H1 (cell line): Measurements from ENCODE around the gene MBP. TPM values are rescaled to one million over a fixed set of nuclear protein-coding genes. Genes with fewer than 3 reads are reported as not detected.

Experiments used
- CTCF ChIA-PET: fragments of 300-600 bp; sonication (Branson Sonifier 250); formaldehyde crosslinking; loops from one replicate; lab custom pipeline; 2021; ENCODE audit not compliant: partially characterized antibody; lab: Charles Lee
- POLR2A ChIA-PET: fragments of 300-600 bp; sonication (Branson Sonifier 250); formaldehyde crosslinking; loops from one replicate; lab custom pipeline; 2021; ENCODE audit warnings: inconsistent platforms; ENCODE audit not compliant: partially characterized antibody; lab: Charles Lee
- DNase-seq, 2 experiments: peaks; one replicate each; pipeline versions ENCODE4 v3.0.0 to v3.0.0-alpha.2; 2010 to 2022; ENCODE audit warnings: low spot score in 2 of 2, low read depth in 1 of 2, mixed read lengths in 1 of 2
- FAIRE-seq: peaks from 2 replicates; lab custom pipeline; 2011; peaks lifted over from hg19 to GRCh38; lab: Jason Lieb, UNC
- H2AFZ ChIP-seq: 2 replicates; pipeline ENCODE4 v1.8.1; 2012; ENCODE audit warnings: low read length, inconsistent platforms
- H2AK5ac ChIP-seq: 2 replicates; pipeline ENCODE4 v1.6.1; 2013; ENCODE audit warnings: low read depth, low read length
- H2BK120ac ChIP-seq: replicated peaks from 2 replicates; pipeline ENCODE3; 2013; ENCODE audit warnings: low read depth, low read length, inconsistent platforms
- H2BK12ac ChIP-seq: 2 replicates; pipeline ENCODE4 v1.6.1; 2013; ENCODE audit warnings: low read depth, low read length
- H2BK15ac ChIP-seq: 2 replicates; pipeline ENCODE4 v1.6.1; 2013; ENCODE audit warnings: low read length
- H2BK20ac ChIP-seq: 2 replicates; pipeline ENCODE4 v1.6.1; 2013; ENCODE audit warnings: low read length
- H2BK5ac ChIP-seq: 2 replicates; pipeline ENCODE4 v1.6.1; 2013; ENCODE audit warnings: low read depth, low read length
- H3K14ac ChIP-seq: 2 replicates; pipeline ENCODE4 v1.6.1; 2013; ENCODE audit warnings: inconsistent platforms; ENCODE audit not compliant: insufficient read length
- H3K18ac ChIP-seq: 2 replicates; pipeline ENCODE4 v1.6.1; 2013; ENCODE audit warnings: low read length; ENCODE audit errors: extremely low read depth
- H3K23ac ChIP-seq: 2 replicates; pipeline ENCODE4 v1.6.1; 2013; ENCODE audit warnings: inconsistent platforms; ENCODE audit not compliant: insufficient read length
- H3K23me2 ChIP-seq: 2 replicates; pipeline ENCODE4 v1.6.1; 2013; ENCODE audit warnings: low read depth, low read length
- H3K27ac ChIP-seq: 2 replicates; pipeline ENCODE4 v1.6.1; 2011; ENCODE audit warnings: low read depth, low read length, inconsistent platforms
- H3K27me3 ChIP-seq, 4 experiments: replicated peaks in 1 of 4; 1 replicate in 1 of 4; 2 replicates in 3 of 4; pipeline versions ENCODE4 v1.6.1 to v1.8.1; 2011 to 2013; ENCODE audit warnings: low read length in 3 of 4, mild to moderate bottlenecking in 3 of 4, inconsistent platforms in 2 of 4, mixed read lengths in 2 of 4, moderate library complexity in 1 of 4; ENCODE audit not compliant: control insufficient read depth in 3 of 4, insufficient read depth in 3 of 4; ENCODE audit errors: extremely low read depth in 1 of 4
- H3K36me3 ChIP-seq, 4 experiments: 2 replicates each; pipeline versions ENCODE4 v1.6.1 to v1.8.1; 2011 to 2013; ENCODE audit warnings: mild to moderate bottlenecking in 4 of 4, low read length in 3 of 4, moderate library complexity in 2 of 4, control low read depth in 1 of 4, inconsistent platforms in 1 of 4; ENCODE audit not compliant: insufficient read depth in 4 of 4, control insufficient read depth in 2 of 4
- H3K4ac ChIP-seq: replicated peaks from 2 replicates; pipeline ENCODE3; 2013; ENCODE audit warnings: low read length, low read depth, mixed read lengths, inconsistent platforms; ENCODE audit not compliant: insufficient read length
- H3K4me1 ChIP-seq, 4 experiments: replicated peaks in 1 of 4; 1 replicate in 1 of 4; 2 replicates in 3 of 4; pipeline versions ENCODE4 v1.6.1 to v1.8.1; 2011 to 2013; ENCODE audit warnings: low read length in 3 of 4, inconsistent platforms in 2 of 4, mixed read lengths in 1 of 4; ENCODE audit not compliant: insufficient read depth in 4 of 4, control insufficient read depth in 3 of 4
- H3K4me2 ChIP-seq, 2 experiments: 2 replicates each; pipeline versions ENCODE4 v1.6.1 to v1.8.1; 2011 to 2013; ENCODE audit warnings: low read depth in 2 of 2, low read length in 2 of 2, control low read depth in 1 of 2, inconsistent platforms in 1 of 2, mild to moderate bottlenecking in 1 of 2; ENCODE audit not compliant: insufficient read depth in 1 of 2
- H3K4me3 ChIP-seq, 4 experiments: fragments of 200-600, 300-600 bp in 1 of 4; sonication (generic), shearing (Covaris generic), sonication (Bioruptor Twin) in 1 of 4; 2 replicates each; pipeline versions ENCODE4 v1.5.1 to v1.8.1; 2011 to 2016; ENCODE audit warnings: low read length in 4 of 4, low read depth in 3 of 4, control low read depth in 2 of 4, inconsistent platforms in 2 of 4, mild to moderate bottlenecking in 2 of 4, mixed read lengths in 1 of 4, moderate library complexity in 1 of 4; ENCODE audit not compliant: insufficient read depth in 2 of 4; ENCODE audit errors: extremely low read depth in 1 of 4
- H3K56ac ChIP-seq: replicated peaks from 2 replicates; pipeline ENCODE3; 2013; ENCODE audit warnings: low read depth, mild to moderate bottlenecking, mixed read lengths, low read length, inconsistent platforms; ENCODE audit not compliant: insufficient read length
- H3K79me1 ChIP-seq: 2 replicates; pipeline ENCODE4 v1.6.1; 2013; ENCODE audit warnings: low read depth, low read length, control low read depth
- H3K79me2 ChIP-seq, 2 experiments: 2 replicates each; pipeline versions ENCODE4 v1.6.1 to v1.8.1; 2012 to 2013; ENCODE audit warnings: low read length in 2 of 2, mild to moderate bottlenecking in 2 of 2, inconsistent platforms in 1 of 2; ENCODE audit not compliant: insufficient read depth in 2 of 2, control insufficient read depth in 1 of 2
- H3K9ac ChIP-seq, 4 experiments: replicated peaks in 1 of 4; 1 replicate in 1 of 4; 2 replicates in 3 of 4; pipeline versions ENCODE4 v1.6.1 to v1.8.1; 2011 to 2013; ENCODE audit warnings: low read depth in 3 of 4, low read length in 3 of 4, control low read depth in 2 of 4, mild to moderate bottlenecking in 2 of 4, moderate library complexity in 2 of 4, inconsistent platforms in 1 of 4; ENCODE audit errors: extremely low read depth in 1 of 4
- H3K9me3 ChIP-seq, 2 experiments: 2 replicates each; pipeline versions ENCODE4 v1.6.1 to v1.8.1; 2012 to 2013; ENCODE audit warnings: mild to moderate bottlenecking in 2 of 2, moderate library complexity in 2 of 2, control low read depth in 1 of 2, inconsistent platforms in 1 of 2, low read depth in 1 of 2, low read length in 1 of 2, mixed read lengths in 1 of 2; ENCODE audit not compliant: insufficient read depth in 2 of 2
- H4K20me1 ChIP-seq, 2 experiments: replicated peaks in 1 of 2; 2 replicates each; pipeline versions ENCODE3 to v1.8.1; 2011 to 2013; ENCODE audit warnings: inconsistent platforms in 2 of 2, low read length in 2 of 2, mild to moderate bottlenecking in 1 of 2; ENCODE audit not compliant: insufficient read depth in 2 of 2, control insufficient read depth in 1 of 2
- H4K5ac ChIP-seq: 2 replicates; pipeline ENCODE4 v1.6.1; 2013; ENCODE audit warnings: low read length, low read depth, mixed read lengths, inconsistent platforms; ENCODE audit not compliant: insufficient read length
- H4K8ac ChIP-seq: 2 replicates; pipeline ENCODE4 v1.8.0; 2013; ENCODE audit warnings: mild to moderate bottlenecking, moderate library complexity, low read length, inconsistent platforms; ENCODE audit not compliant: insufficient read depth; ENCODE audit errors: extremely low read depth
- H4K91ac ChIP-seq: replicated peaks from 2 replicates; pipeline ENCODE3; 2013; ENCODE audit warnings: low read length, mixed read lengths, inconsistent platforms; ENCODE audit not compliant: insufficient read length
- BCL11A ChIP-seq, 2 experiments: IDR thresholded peaks; one replicate each; pipeline ENCODE4 v1.6.1; 2011; ENCODE audit warnings: low read depth in 2 of 2, low read length in 2 of 2, mild to moderate bottlenecking in 2 of 2
- CBX5 ChIP-seq: fragments of 300-800, 300-1000 bp; sonication (generic); IDR thresholded peaks from 2 replicates; pipeline ENCODE4 v1.7.1; 2016; ENCODE audit warnings: antibody characterized with exemption, low read length, low read depth
- CEBPB ChIP-seq: IDR thresholded peaks from 2 replicates; pipeline ENCODE4 v1.6.1; 2012; ENCODE audit warnings: low read depth, low read length
- EP300 ChIP-seq, 2 experiments: IDR thresholded peaks; 1 replicate in 1 of 2; 2 replicates in 1 of 2; pipeline ENCODE4 v1.6.1; 2011 to 2012; ENCODE audit warnings: low read depth in 2 of 2, low read length in 2 of 2, mild to moderate bottlenecking in 2 of 2, borderline replicate concordance in 1 of 2, inconsistent platforms in 1 of 2, moderate library complexity in 1 of 2
- POLR2A ChIP-seq, 2 experiments: IDR thresholded peaks; 1 replicate in 1 of 2; 2 replicates in 1 of 2; pipeline ENCODE4 v1.6.1; 2011; ENCODE audit warnings: low read depth in 2 of 2, low read length in 2 of 2, mild to moderate bottlenecking in 2 of 2; ENCODE audit errors: control extremely low read depth in 1 of 2
- SIN3A ChIP-seq, 2 experiments: IDR thresholded peaks in 1 of 2; conservative IDR thresholded peaks in 1 of 2; 2 replicates each; pipeline ENCODE4 v1.6.1; 2011 to 2012; ENCODE audit warnings: low read length in 2 of 2, improper control_type of control experiment in 1 of 2, low read depth in 1 of 2, mild to moderate bottlenecking in 1 of 2
- SRF ChIP-seq: IDR thresholded peaks from 2 replicates; pipeline ENCODE4 v1.6.1; 2011; ENCODE audit warnings: mild to moderate bottlenecking, low read depth, low read length, moderate library complexity
- TEAD4 ChIP-seq: IDR thresholded peaks from 2 replicates; pipeline ENCODE4 v1.6.1; 2012; ENCODE audit warnings: low read depth, low read length, inconsistent platforms, mixed read lengths
- YY1 ChIP-seq: IDR thresholded peaks from 2 replicates; pipeline ENCODE4 v1.6.1; 2011; ENCODE audit warnings: low read depth, mild to moderate bottlenecking, low read length
- WGBS, 2 experiments: shearing (Covaris generic) in 1 of 2; methylation state at CpG; one replicate each; pipeline versions ENCODE4 v1.1.6 to v1.1.7; 2013 to 2015; ENCODE audit warnings: low lambda C conversion rate in 2 of 2, mixed read lengths in 2 of 2, inconsistent platforms in 1 of 2, low coverage in 1 of 2, missing lambda C conversion rate in 1 of 2; ENCODE audit not compliant: insufficient replicate concordance in 2 of 2, insufficient coverage in 1 of 2, insufficient read length in 1 of 2; ENCODE audit errors: extremely low coverage in 1 of 2, missing lambda C conversion rate in 1 of 2; 5-methylcytosine and 5-hydroxymethylcytosine counted together
- polyA plus RNA-seq, 7 experiments: library from polyadenylated mRNA; depleted of rRNA in 3 of 7; stranded (reverse) in 5 of 7; unstranded in 2 of 7; fragments of >200 nt in 5 of 7; fragments of 200-250 nt in 2 of 7; gene quantifications; 1 replicate in 5 of 7; 2 replicates in 1 of 7; 4 replicates in 1 of 7; pipeline versions ENCODE4 v1.2.1 to v1.2.3, GENCODE V29; 2011 to 2013; ENCODE audit warnings: missing spikeins in 2 of 7, mixed read lengths in 2 of 7
- total RNA-seq: library from RNA; stranded (reverse); fragmentation: NEBNext Ultra II Directional; extraction: Animal tissue kit (Norgen Biotek cat#: 25700); gene quantifications from 2 replicates; pipeline ENCODE4 v1.2.1, GENCODE V29; 2021
- TF ChIP-seq, protein P1 (sequence below): IDR thresholded peaks from 2 replicates; pipeline ENCODE4 v1.6.1; 2012; ENCODE audit warnings: inconsistent platforms
- TF ChIP-seq, protein P2 (sequence below): IDR thresholded peaks from 2 replicates; pipeline ENCODE4 v1.6.1; 2012; ENCODE audit warnings: low read length, inconsistent platforms

MBP gene
- total and polyA plus RNA-seq, 2 of the 8 experiments (the other 6 are each of a cell fraction or from before 2014, with no cell fraction given), result 7.7 to 19.2 TPM

DNA sequence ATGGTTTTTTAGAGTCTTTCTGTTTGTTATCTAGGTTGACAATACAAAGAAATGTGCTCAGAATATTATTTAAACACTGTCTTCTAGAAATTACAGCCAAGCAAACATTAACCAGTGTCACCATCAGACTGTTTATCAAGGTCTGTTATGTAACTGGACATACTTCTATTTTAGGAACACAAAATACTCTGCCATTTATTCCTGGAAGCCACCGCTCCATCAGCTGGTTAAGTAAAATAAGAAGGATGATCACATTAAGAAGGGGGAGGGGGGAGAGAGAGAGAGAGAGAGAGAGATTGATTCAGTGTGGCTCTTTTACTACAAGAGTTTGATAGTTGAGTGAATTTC lies 47.9 kb downstream of the MBP start:
- DNase-seq (no peak), FAIRE-seq (no peak)
- Histone ChIP-seq H2BK20ac (no peak overlapping the region), H3K4me1 (peaks cover 0 to 22% (median 4%) of the 10 kb centered on the region in 4 experiments; a peak in 5 of 7 replicates), H3K9ac (no peak overlapping the region), H3K23ac (no peak overlapping the region), H3K4me2 (no peak overlapping the region), H3K79me1 (no peaks in the 10 kb centered on the region; the same call in 1 of the 2 replicates), H3K4me3 (no peak overlapping the region), H3K14ac (no peak overlapping the region), H4K91ac (no peak overlapping the region), H3K27me3 (peaks cover 0 to 12% (median 3%) of the 10 kb centered on the region in 4 experiments; a peak in 2 of 7 replicates), H3K18ac (no peak overlapping the region), H2BK15ac (no peak overlapping the region), H3K9me3 (no peaks in the 10 kb centered on the region), H4K20me1 (peaks cover 0 to 5% of the 10 kb centered on the region in 2 experiments), H3K56ac (no peak overlapping the region), H3K36me3 (no peaks in the 10 kb centered on the region), H3K27ac (no peak overlapping the region), H3K79me2 (no peaks in the 10 kb centered on the region), H4K8ac (no peak overlapping the region), H2BK5ac (no peak overlapping the region), H3K23me2 (peaks cover 2% of the 10 kb centered on the region; the same call in 1 of the 2 replicates), H2BK12ac (no peak overlapping the region), H2BK120ac (no peak overlapping the region), H4K5ac (no peak overlapping the region), H3K4ac (no peak overlapping the region), H2AK5ac (no peak overlapping the region), H2AFZ (no peak overlapping the region)
- WGBS, 2 experiments, result 94% methylated on average over 1 of the region's 1 CpG; no CpG with 5 or more reads in 1 of the 2 experiments
- ChIA-PET CTCF (interaction anchor here (0.6 to 1.3 kb wide), 5 partner anchors 15 to 237 kb away, joined by 3 to 4 read pairs (median 3); no protein-coding TSS in a partner anchor), POLR2A (interaction anchor here (0.7 to 1.0 kb wide), 2 partner anchors 15 to 27 kb away, joined by 3 to 4 read pairs; no protein-coding TSS in a partner anchor)
- no peak for TF ChIP-seq EP300 (IDR thresholded peaks at IDR 0.05; ENCODE audit: borderline replicate concordance in 1 of 2, low read depth in 2 of 2, low read length in 2 of 2)
- no peak for TF ChIP-seq TEAD4
- TF ChIP-seq CEBPB, result no peak
- TF ChIP-seq YY1, result no peak
- TF ChIP-seq BCL11A (IDR thresholded peaks at IDR 0.05; ENCODE audit: low read depth in 2 of 2, low read length in 2 of 2), result no peak
- TF ChIP-seq CBX5, result no peak
- TF ChIP-seq POLR2A (IDR thresholded peaks at IDR 0.05; ENCODE audit: control extremely low read depth in 1 of 2, low read depth in 2 of 2, low read length in 2 of 2), result no peak
- TF ChIP-seq, protein P1, sequence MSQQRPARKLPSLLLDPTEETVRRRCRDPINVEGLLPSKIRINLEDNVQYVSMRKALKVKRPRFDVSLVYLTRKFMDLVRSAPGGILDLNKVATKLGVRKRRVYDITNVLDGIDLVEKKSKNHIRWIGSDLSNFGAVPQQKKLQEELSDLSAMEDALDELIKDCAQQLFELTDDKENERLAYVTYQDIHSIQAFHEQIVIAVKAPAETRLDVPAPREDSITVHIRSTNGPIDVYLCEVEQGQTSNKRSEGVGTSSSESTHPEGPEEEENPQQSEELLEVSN, result no peak
- no peak for TF ChIP-seq SIN3A (conservative IDR thresholded peaks at IDR 0.05 in 1 of 2, IDR thresholded peaks at IDR 0.05 in 1 of 2; ENCODE audit: low read depth in 1 of 2, low read length in 2 of 2)
- no peak for TF ChIP-seq SRF
- TF ChIP-seq, protein P2, sequence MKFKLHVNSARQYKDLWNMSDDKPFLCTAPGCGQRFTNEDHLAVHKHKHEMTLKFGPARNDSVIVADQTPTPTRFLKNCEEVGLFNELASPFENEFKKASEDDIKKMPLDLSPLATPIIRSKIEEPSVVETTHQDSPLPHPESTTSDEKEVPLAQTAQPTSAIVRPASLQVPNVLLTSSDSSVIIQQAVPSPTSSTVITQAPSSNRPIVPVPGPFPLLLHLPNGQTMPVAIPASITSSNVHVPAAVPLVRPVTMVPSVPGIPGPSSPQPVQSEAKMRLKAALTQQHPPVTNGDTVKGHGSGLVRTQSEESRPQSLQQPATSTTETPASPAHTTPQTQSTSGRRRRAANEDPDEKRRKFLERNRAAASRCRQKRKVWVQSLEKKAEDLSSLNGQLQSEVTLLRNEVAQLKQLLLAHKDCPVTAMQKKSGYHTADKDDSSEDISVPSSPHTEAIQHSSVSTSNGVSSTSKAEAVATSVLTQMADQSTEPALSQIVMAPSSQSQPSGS, result no peak
